Hematopoietic multipotent progenitor cell treated with erythropoietin and hydrocortisone succinate and interleukin-3 and kit ligand, for 6 days (in vitro differentiated cells): ENCODE data around the gene HSDL1.

ENCODE experiments used
- DNase-seq: peaks from one replicate; pipeline ENCODE4 v3.0.0-alpha.2; 2015

Gene HSDL1

GRCh38 chr16:84144859-84145639 lies at the start of gene HSDL1, which contains the start of gene DNAAF1:
Gene HSDL1, minus strand, starts transcription at chr16:84145177. Its CDS starts 13,856 bp downstream, at chr16:84131321.
Gene DNAAF1, plus strand, starts transcription at chr16:84145308. Its CDS starts 133 bp downstream, at chr16:84145441.
- peak; percentile 92 for DNase-seq

- DNase-seq: no peak
These were observed 49.0 kb upstream of the HSDL1 start for GRCh38 chr16:84194018-84194417.

- no peak for DNase-seq
These were observed 48.5 kb upstream of the HSDL1 start for GRCh38 chr16:84193480-84193879.

GRCh38 chr16:84191466-84191865 lies 46.5 kb upstream of the HSDL1 start:
- DNase-seq: no peak

- DNase-seq: no peak
These were observed 45.9 kb upstream of the HSDL1 start, which contains the start of gene ADAD2 for GRCh38 chr16:84190731-84191388. Gene ADAD2, plus strand, starts transcription at chr16:84191157. Its CDS starts 74 bp downstream, at chr16:84191231.

- peak; percentile 97 for DNase-seq
These were observed 41.9 kb upstream of the HSDL1 start, which contains the start of gene TAF1C for GRCh38 chr16:84186685-84187437. Gene TAF1C, minus strand, starts transcription at chr16:84187057. Its CDS starts 2,069 bp downstream, at chr16:84184988.

- DNase-seq: no peak
These were observed 39.8 kb upstream of the HSDL1 start for GRCh38 chr16:84184775-84185174.

- no peak for DNase-seq
These were observed 39.1 kb upstream of the HSDL1 start for GRCh38 chr16:84183911-84184591.

- no peak for DNase-seq
These were observed 38.5 kb upstream of the HSDL1 start for GRCh38 chr16:84183572-84183875.

GRCh38 chr16:84182680-84183571 lies 37.9 kb upstream of the HSDL1 start:
- no peak for DNase-seq

- no peak for DNase-seq
These were observed 37.1 kb upstream of the HSDL1 start for GRCh38 chr16:84182104-84182503.

GRCh38 chr16:84181144-84181915 lies 36.4 kb upstream of the HSDL1 start:
- no peak for DNase-seq

- DNase-seq: no peak
These were observed 35.7 kb upstream of the HSDL1 start for GRCh38 chr16:84180519-84181140.

GRCh38 chr16:84179612-84180320 lies 34.8 kb upstream of the HSDL1 start:
- no peak for DNase-seq

- DNase-seq: no peak
These were observed 34.1 kb upstream of the HSDL1 start for GRCh38 chr16:84178892-84179611.

- no peak for DNase-seq
These were observed 33.3 kb upstream of the HSDL1 start for GRCh38 chr16:84178146-84178765.

- no peak for DNase-seq
These were observed 32.7 kb upstream of the HSDL1 start for GRCh38 chr16:84177741-84178073.

- DNase-seq: no peak
These were observed 31.4 kb upstream of the HSDL1 start for GRCh38 chr16:84176192-84177053.
